Lung (tissue), 12 donors: ENCODE measurements around the gene AUNIP. TPM values are rescaled to one million over a fixed set of nuclear protein-coding genes. Genes with fewer than 3 reads are reported as not detected.

Experiments used
- ATAC-seq: fragments of 200-7000 bp; cut with Tn5 transposase; one replicate; pipeline ENCODE4 v1.9.1; 2020; ENCODE audit warnings: moderate number of reproducible peaks; ENCODE audit not compliant: insufficient read depth, low FRiP score
- DNase-seq, 3 donors: peaks; one replicate each; pipeline ENCODE4 v3.0.0-alpha.2; 2013 to 2017
- H3K27ac ChIP-seq, 2 donors: one replicate each; pipeline ENCODE4 v1.5.1; 2013; ENCODE audit warnings: mild to moderate bottlenecking in 2 of 2, moderate library complexity in 2 of 2, control low read depth in 1 of 2, inconsistent platforms in 1 of 2, low read depth in 1 of 2, low read length in 1 of 2
- H3K27me3 ChIP-seq, 3 donors: one replicate each; pipeline ENCODE4 v1.5.1; 2013; ENCODE audit warnings: low read length in 2 of 3; ENCODE audit not compliant: control insufficient read depth in 3 of 3, insufficient read depth in 3 of 3
- H3K36me3 ChIP-seq, 4 donors: one replicate each; pipeline ENCODE4 v1.5.1; 2013; ENCODE audit warnings: low read length in 4 of 4, mild to moderate bottlenecking in 1 of 4, moderate library complexity in 1 of 4; ENCODE audit not compliant: control insufficient read depth in 4 of 4, insufficient read depth in 4 of 4
- H3K4me1 ChIP-seq, 5 donors: one replicate each; pipeline ENCODE4 v1.5.1; 2013; ENCODE audit warnings: low read length in 5 of 5, mild to moderate bottlenecking in 2 of 5, moderate library complexity in 1 of 5; ENCODE audit not compliant: control insufficient read depth in 5 of 5, insufficient read depth in 5 of 5
- H3K4me3 ChIP-seq: one replicate; pipeline ENCODE4 v1.5.1; 2013; ENCODE audit warnings: mild to moderate bottlenecking, control low read depth, moderate library complexity
- H3K9ac ChIP-seq, 2 donors: one replicate each; pipeline ENCODE4 v1.5.1; 2013; ENCODE audit warnings: low read length in 2 of 2, control low read depth in 1 of 2; ENCODE audit not compliant: insufficient read depth in 1 of 2
- H3K9me3 ChIP-seq, 4 donors: one replicate each; pipeline ENCODE4 v1.5.1; 2013; ENCODE audit warnings: low read length in 3 of 4, mild to moderate bottlenecking in 1 of 4, moderate library complexity in 1 of 4; ENCODE audit not compliant: control insufficient read depth in 4 of 4, insufficient read depth in 3 of 4
- CTCF ChIP-seq: IDR thresholded peaks from 2 replicates; pipeline ENCODE4 v1.5.1; 2012; ENCODE audit warnings: mild to moderate bottlenecking; ENCODE audit errors: control extremely low read depth, extremely low read depth
- WGBS, 2 donors: extraction: QIAGEN DNeasy Blood & Tissue Kit; methylation state at CpG; one replicate each; pipeline ENCODE4 v1.1.7; 2013; 5-methylcytosine and 5-hydroxymethylcytosine counted together
- polyA plus RNA-seq, 2 donors: library from polyadenylated mRNA; stranded (reverse); fragments of 200-250 nt; gene quantifications; one replicate each; pipeline ENCODE4 v1.2.1, GENCODE V29; 2013
- total RNA-seq, 2 donors: library from RNA; depleted of rRNA in 1 of 2; stranded (reverse); fragments of >200 nt in 1 of 2; gene quantifications; one replicate each; pipeline ENCODE4 v1.2.1, GENCODE V29; 2014 to 2021
- donor health status: control.
- donor health status: control.
- donor health status: Bipolar disorder and iron deficiency.
- donor health status: healthy.
- donor health status: DM: yes; HTN: yes; CAD: no.

Gene AUNIP
- total and polyA plus RNA-seq, 4 donors, result 0.21 to 1.1 (median 0.29) TPM

GRCh38 chr1:25787760-25788166 is 71.5 kb downstream of the AUNIP start:
- ATAC-seq, result no peak
- no peak for TF ChIP-seq CTCF
- DNase-seq, result no peak
- Histone ChIP-seq H3K9me3 (no peaks in the 10 kb centered on the region), H3K4me1 (peaks cover 0 to 4% (median 0%) of the 10 kb centered on the region in 5 donors), H3K9ac (no peak overlapping the region), H3K27me3 (no peaks in the 10 kb centered on the region), H3K4me3 (no peak overlapping the region), H3K36me3 (peaks cover 0 to 5% (median 0%) of the 10 kb centered on the region in 4 donors), H3K27ac (no peak overlapping the region)
- WGBS, 2 donors, result 89 to 95% methylated on average over 5 of the region's 5 CpGs

GRCh38 chr1:25786887-25787759 is 72.1 kb downstream of the AUNIP start:
- Histone ChIP-seq H3K36me3 (peaks cover 0 to 5% (median 0%) of the 10 kb centered on the region in 4 donors), H3K9me3 (no peaks in the 10 kb centered on the region), H3K9ac (no peak overlapping the region), H3K4me1 (peaks cover 0 to 4% (median 0%) of the 10 kb centered on the region in 5 donors), H3K27ac (no peak overlapping the region), H3K27me3 (no peaks in the 10 kb centered on the region), H3K4me3 (no peak overlapping the region)
- ATAC-seq (no peak), DNase-seq (no peak)
- 85 to 87% methylated on average over 11 of the region's 11 CpGs for WGBS, 2 donors
- no peak for TF ChIP-seq CTCF

- Histone ChIP-seq H3K27ac (peak overlapping the region in 1 of 2 donors; percentile 51), H3K4me3 (no peak overlapping the region), H3K9me3 (no peaks in the 10 kb centered on the region), H3K4me1 (peaks cover 0 to 4% (median 0%) of the 10 kb centered on the region in 5 donors), H3K27me3 (no peaks in the 10 kb centered on the region), H3K9ac (no peak overlapping the region), H3K36me3 (peaks cover 0 to 5% (median 1%) of the 10 kb centered on the region in 4 donors)
- ATAC-seq, result no peak
- no peak for TF ChIP-seq CTCF
- WGBS, 2 donors, result 77 to 88% methylated on average over 10 of the region's 10 CpGs
- no peak for DNase-seq
These were observed 73.8 kb downstream of the AUNIP start for GRCh38 chr1:25785333-25786067.
